Ishikawa (cell line): ENCODE data around the gene PSTPIP1.

Source experiments
- CEBPB ChIP-seq: IDR thresholded peaks from 2 replicates; pipeline ENCODE4 v1.6.1; 2012
- CREB1 ChIP-seq: IDR thresholded peaks from 2 replicates; pipeline ENCODE4 v1.6.1; 2012; ENCODE audit warnings: low read depth
- EGR1 ChIP-seq: IDR thresholded peaks from 2 replicates; pipeline ENCODE4 v1.6.1; 2012
- EP300 ChIP-seq: IDR thresholded peaks from 2 replicates; pipeline ENCODE4 v1.6.1; 2012; ENCODE audit warnings: borderline replicate concordance
- FOXM1 ChIP-seq: IDR thresholded peaks from 2 replicates; pipeline ENCODE4 v1.6.1; 2012; ENCODE audit warnings: low read depth, borderline replicate concordance
- MAX ChIP-seq: IDR thresholded peaks from 2 replicates; pipeline ENCODE4 v1.6.1; 2012
- NFIC ChIP-seq: IDR thresholded peaks from 2 replicates; pipeline ENCODE4 v1.6.1; 2012
- RAD21 ChIP-seq: IDR thresholded peaks from 2 replicates; pipeline ENCODE4 v1.6.1; 2012; ENCODE audit warnings: low read depth
- REST ChIP-seq: IDR thresholded peaks from 2 replicates; pipeline ENCODE4 v1.6.1; 2012; ENCODE audit warnings: low read depth, mild to moderate bottlenecking
- TAF1 ChIP-seq: IDR thresholded peaks from 2 replicates; pipeline ENCODE4 v1.6.1; 2012; ENCODE audit warnings: low read depth, mild to moderate bottlenecking
- TCF12 ChIP-seq: IDR thresholded peaks from 2 replicates; pipeline ENCODE4 v1.6.1; 2012; ENCODE audit warnings: low read depth
- TEAD4 ChIP-seq: IDR thresholded peaks from 2 replicates; pipeline ENCODE4 v1.6.1; 2012
- USF1 ChIP-seq: IDR thresholded peaks from 2 replicates; pipeline ENCODE4 v1.6.1; 2012
- YY1 ChIP-seq: IDR thresholded peaks from 2 replicates; pipeline ENCODE4 v1.6.1; 2012; ENCODE audit warnings: low read depth
- ZBTB7A ChIP-seq: IDR thresholded peaks from 2 replicates; pipeline ENCODE4 v1.6.1; 2012; ENCODE audit warnings: low read depth

Gene PSTPIP1

GRCh38 chr15:77063249-77063648, 68.3 kb downstream of the PSTPIP1 start:
- TF ChIP-seq YY1, result no peak
- no peak for TF ChIP-seq RAD21
- TF ChIP-seq CEBPB, result no peak

- no peak for TF ChIP-seq FOXM1
- no peak for TF ChIP-seq TEAD4
- TF ChIP-seq CEBPB, result no peak
- TF ChIP-seq EGR1, result no peak
- no peak for TF ChIP-seq YY1
- no peak for TF ChIP-seq TAF1
- TF ChIP-seq MAX, result no peak
Measured at GRCh38 chr15:77064063-77064462, 69.1 kb downstream of the PSTPIP1 start.

- TF ChIP-seq TEAD4, result no peak
- no peak for TF ChIP-seq FOXM1
- TF ChIP-seq YY1, result no peak
- no peak for TF ChIP-seq EP300
- TF ChIP-seq EGR1, result no peak
Measured at GRCh38 chr15:77064539-77065308, 69.8 kb downstream of the PSTPIP1 start.

- TF ChIP-seq USF1 (no peak), CEBPB (no peak), YY1 (no peak)
Measured at GRCh38 chr15:77066971-77067690, 72.2 kb downstream of the PSTPIP1 start.

- no peak for TF ChIP-seq REST
- TF ChIP-seq NFIC, result no peak
- TF ChIP-seq FOXM1, result no peak
- no peak for TF ChIP-seq MAX
- TF ChIP-seq EGR1, result no peak
- TF ChIP-seq RAD21, result no peak
- TF ChIP-seq EP300, result no peak
- TF ChIP-seq YY1, result no peak
- no peak for TF ChIP-seq TCF12
- no peak for TF ChIP-seq ZBTB7A
- TF ChIP-seq TAF1, result no peak
- no peak for TF ChIP-seq CEBPB
- TF ChIP-seq TEAD4, result no peak
Measured at GRCh38 chr15:77067691-77068367, 72.9 kb downstream of the PSTPIP1 start.

- TF ChIP-seq YY1 (no peak), TEAD4 (no peak), USF1 (no peak), FOXM1 (no peak), EGR1 (no peak), EP300 (no peak), RAD21 (no peak), TAF1 (no peak), TCF12 (no peak), CEBPB (no peak)
Measured at GRCh38 chr15:77068633-77069032, 73.7 kb downstream of the PSTPIP1 start.

GRCh38 chr15:77069521-77070121, 74.7 kb downstream of the PSTPIP1 start:
- TF ChIP-seq TCF12 (no peak), EGR1 (no peak), USF1 (no peak), TAF1 (no peak), MAX (no peak), CEBPB (no peak), RAD21 (no peak), REST (no peak), TEAD4 (no peak), YY1 (no peak), CREB1 (no peak), NFIC (no peak), EP300 (no peak)
